HG03469 (cell line): ENCODE measurements around the gene RSRP1.

Experiments
- ATAC-seq: cut with Tn5 transposase; IDR thresholded peaks from one replicate; pipeline ENCODE4 v1.9.1; 2021; ENCODE audit warnings: mild to moderate bottlenecking, moderate library complexity, moderate number of reproducible peaks; ENCODE audit not compliant: unreplicated experiment

Gene RSRP1

GRCh38 chr1:25219661-25220251 is 27.5 kb downstream of the RSRP1 start:
- no peak for ATAC-seq

- no peak for ATAC-seq
These were observed 29.5 kb downstream of the RSRP1 start for GRCh38 chr1:25217598-25218232.

- ATAC-seq, result no peak
These were observed 30.2 kb downstream of the RSRP1 start for GRCh38 chr1:25217015-25217414.

- no peak for ATAC-seq
These were observed 31.1 kb downstream of the RSRP1 start for GRCh38 chr1:25216123-25216522.

GRCh38 chr1:25212725-25213124 is 34.5 kb downstream of the RSRP1 start:
- ATAC-seq, result no peak

- no peak for ATAC-seq
These were observed 36.5 kb downstream of the RSRP1 start for GRCh38 chr1:25210728-25211127.

- no peak for ATAC-seq
These were observed 37.7 kb downstream of the RSRP1 start for GRCh38 chr1:25209516-25209915.

- ATAC-seq, result no peak
These were observed 38.6 kb downstream of the RSRP1 start for GRCh38 chr1:25208561-25209222.

- no peak for ATAC-seq
These were observed 39.2 kb downstream of the RSRP1 start for GRCh38 chr1:25208092-25208491.

- ATAC-seq, result no peak
These were observed 41.1 kb downstream of the RSRP1 start for GRCh38 chr1:25206201-25206600.

GRCh38 chr1:25205786-25206185 is 41.5 kb downstream of the RSRP1 start:
- ATAC-seq, result no peak

- no peak for ATAC-seq
These were observed 42.3 kb downstream of the RSRP1 start for GRCh38 chr1:25204797-25205480.

GRCh38 chr1:25201006-25201405 is 46.2 kb downstream of the RSRP1 start:
- ATAC-seq, result no peak

- no peak for ATAC-seq
These were observed 47.2 kb downstream of the RSRP1 start for GRCh38 chr1:25199819-25200620.

- ATAC-seq, result no peak
These were observed 48.5 kb downstream of the RSRP1 start for GRCh38 chr1:25198663-25199252.

- ATAC-seq, result no peak
These were observed 49.1 kb downstream of the RSRP1 start for GRCh38 chr1:25197982-25198662.

GRCh38 chr1:25197235-25197975 is 49.8 kb downstream of the RSRP1 start:
- no peak for ATAC-seq

GRCh38 chr1:25196830-25197229 is 50.4 kb downstream of the RSRP1 start:
- no peak for ATAC-seq

GRCh38 chr1:25195835-25196234 is 51.4 kb downstream of the RSRP1 start:
- ATAC-seq, result no peak
